Activated CD4-positive, alpha-beta T cell treated with anti-CD3 and anti-CD28 coated beads, Interleukin-2, amount 50 U/mL, for 4 hours (primary cell): ENCODE measurements around the gene LATS2.
"Not testable (repeated sequence)": the region's sequence is repeated elsewhere in the genome, so short reads cannot be mapped to it uniquely, and the experiment has no call there.

ENCODE experiments used
- DNase-seq, 2 experiments: peaks; one replicate each; pipeline ENCODE4 v3.0.0-alpha.2; 2020

Gene LATS2

GRCh38 chr13:21075011-21075378 lies 13.6 kb upstream of the LATS2 start:
- DNase-seq, result peak in 1 of 2 experiments; percentile 17

GRCh38 chr13:21074546-21074945 lies 13.2 kb upstream of the LATS2 start:
- DNase-seq, result no peak

- no peak for DNase-seq
Measured at GRCh38 chr13:21071924-21072323, 10.5 kb upstream of the LATS2 start.

- DNase-seq, result no peak
Measured at GRCh38 chr13:21071015-21071414, 9.6 kb upstream of the LATS2 start.

- DNase-seq, result no peak
Measured at GRCh38 chr13:21069561-21070004, 8.2 kb upstream of the LATS2 start.

- no peak for DNase-seq
Measured at GRCh38 chr13:21067848-21068247, 6.5 kb upstream of the LATS2 start.

GRCh38 chr13:21066946-21067345 lies 5.6 kb upstream of the LATS2 start:
- DNase-seq, result no peak

GRCh38 chr13:21065686-21066085 lies 4.3 kb upstream of the LATS2 start:
- DNase-seq, result no peak

- DNase-seq, result no peak
Measured at GRCh38 chr13:21063031-21063430, 1.6 kb upstream of the LATS2 start.

- no peak for DNase-seq
Measured at GRCh38 chr13:21060338-21061028, 903 bp downstream of the LATS2 start.

GRCh38 chr13:21059641-21060337 lies 1.6 kb downstream of the LATS2 start:
- no peak for DNase-seq

- DNase-seq, result no peak
Measured at GRCh38 chr13:21058361-21058760, 3.0 kb downstream of the LATS2 start.

GRCh38 chr13:21055511-21056045 lies 5.8 kb downstream of the LATS2 start:
- no peak for DNase-seq

GRCh38 chr13:21055016-21055415 lies 6.4 kb downstream of the LATS2 start:
- DNase-seq, result no peak

- DNase-seq, result no peak
Measured at GRCh38 chr13:21054313-21054712, 7.1 kb downstream of the LATS2 start.

GRCh38 chr13:21053231-21053630 lies 8.2 kb downstream of the LATS2 start:
- DNase-seq, result no peak

- no peak for DNase-seq
Measured at GRCh38 chr13:21051675-21052074, 9.7 kb downstream of the LATS2 start.

- DNase-seq, result no peak
Measured at GRCh38 chr13:21050288-21051197, 10.8 kb downstream of the LATS2 start.

- not testable (repeated sequence) for DNase-seq
Measured at GRCh38 chr13:21049731-21050130, 11.7 kb downstream of the LATS2 start.

- no peak for DNase-seq
Measured at GRCh38 chr13:21048901-21049698, 12.3 kb downstream of the LATS2 start.

- DNase-seq, result no peak
Measured at GRCh38 chr13:21047591-21048282, 13.6 kb downstream of the LATS2 start.

- DNase-seq, result no peak
Measured at GRCh38 chr13:21047087-21047486, 14.3 kb downstream of the LATS2 start.
